PC-3 (cell line): ENCODE results near the gene ST3GAL2.

ENCODE experiments used
- EZH2 ChIP-seq: fragments of 300-600 bp; sonication (generic); IDR thresholded peaks from one replicate; pipeline ENCODE4 v1.6.1; 2017; ENCODE audit warnings: antibody characterized with exemption, mild to moderate bottlenecking, low read length; ENCODE audit not compliant: unreplicated experiment
- TF ChIP-seq, protein P1 (sequence below): fragments of 300-600 bp; sonication (generic); conservative IDR thresholded peaks from 2 replicates; pipeline ENCODE4 v1.5.1; 2017; ENCODE audit warnings: antibody characterized with exemption, low read depth, mild to moderate bottlenecking, low read length

DNA sequence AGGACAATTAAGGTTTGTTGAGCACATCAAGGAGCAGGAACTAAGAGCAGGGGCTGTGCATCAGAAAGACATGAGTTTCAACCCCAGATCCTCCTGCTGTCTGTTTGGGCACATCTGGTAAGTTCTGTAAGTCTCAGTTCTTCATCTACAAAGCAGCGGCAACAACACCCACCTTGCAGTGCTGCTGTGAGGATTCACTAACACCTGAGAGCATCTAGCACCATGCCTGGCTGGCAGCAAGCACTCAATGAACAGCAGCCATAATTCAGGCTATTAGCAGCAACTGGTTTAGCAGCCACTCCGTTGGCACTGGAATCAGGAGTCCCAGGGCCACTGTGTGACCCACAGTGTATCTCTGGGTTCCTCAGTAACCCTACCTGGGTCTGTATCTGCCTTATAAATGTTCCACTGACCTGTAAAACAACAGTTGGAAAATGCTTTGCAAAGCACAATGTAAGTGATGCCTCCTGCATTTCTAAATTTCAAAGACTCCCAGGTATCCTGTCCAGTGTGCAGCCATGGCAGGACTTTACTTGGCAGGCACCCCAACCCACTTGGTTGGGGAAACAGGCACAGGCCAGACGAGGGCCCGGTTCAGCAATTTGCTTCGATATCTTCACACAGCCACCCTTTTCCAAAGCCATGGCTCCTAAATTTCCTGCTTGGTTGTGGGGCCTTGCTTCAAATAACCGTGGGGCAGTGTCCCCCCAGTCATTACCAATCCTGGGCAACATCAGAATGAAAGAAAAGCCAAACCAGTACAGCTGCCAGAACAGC is 4.2 kb downstream of the ST3GAL2 start:
- TF ChIP-seq, protein P1, sequence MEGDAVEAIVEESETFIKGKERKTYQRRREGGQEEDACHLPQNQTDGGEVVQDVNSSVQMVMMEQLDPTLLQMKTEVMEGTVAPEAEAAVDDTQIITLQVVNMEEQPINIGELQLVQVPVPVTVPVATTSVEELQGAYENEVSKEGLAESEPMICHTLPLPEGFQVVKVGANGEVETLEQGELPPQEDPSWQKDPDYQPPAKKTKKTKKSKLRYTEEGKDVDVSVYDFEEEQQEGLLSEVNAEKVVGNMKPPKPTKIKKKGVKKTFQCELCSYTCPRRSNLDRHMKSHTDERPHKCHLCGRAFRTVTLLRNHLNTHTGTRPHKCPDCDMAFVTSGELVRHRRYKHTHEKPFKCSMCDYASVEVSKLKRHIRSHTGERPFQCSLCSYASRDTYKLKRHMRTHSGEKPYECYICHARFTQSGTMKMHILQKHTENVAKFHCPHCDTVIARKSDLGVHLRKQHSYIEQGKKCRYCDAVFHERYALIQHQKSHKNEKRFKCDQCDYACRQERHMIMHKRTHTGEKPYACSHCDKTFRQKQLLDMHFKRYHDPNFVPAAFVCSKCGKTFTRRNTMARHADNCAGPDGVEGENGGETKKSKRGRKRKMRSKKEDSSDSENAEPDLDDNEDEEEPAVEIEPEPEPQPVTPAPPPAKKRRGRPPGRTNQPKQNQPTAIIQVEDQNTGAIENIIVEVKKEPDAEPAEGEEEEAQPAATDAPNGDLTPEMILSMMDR = no peak
- no peak for TF ChIP-seq EZH2
